M059J (cell line): Measurements from ENCODE around the gene HYCC1. TPM values are rescaled to one million over a fixed set of nuclear protein-coding genes. Genes with fewer than 3 reads are reported as not detected.
A peak's percentile ranks its signal among the peaks of the same experiment; 100 is the strongest.
"Not testable (repeated sequence)": the region's sequence is repeated elsewhere in the genome, so short reads cannot be mapped to it uniquely, and the experiment has no call there.

Source experiments
- DNase-seq: peaks from one replicate; pipeline ENCODE4 v3.0.0-alpha.2; 2012; ENCODE audit warnings: low read depth
- total RNA-seq: library from RNA; depleted of rRNA; stranded (reverse); fragments of >200 nt; shearing (Covaris generic); gene quantifications from 2 replicates; pipeline ENCODE4 v1.2.3, GENCODE V29; 2014; rRNA removed

HYCC1 gene
- total RNA-seq, 1 experiment from 2014 or later = 76.4 TPM

DNA sequence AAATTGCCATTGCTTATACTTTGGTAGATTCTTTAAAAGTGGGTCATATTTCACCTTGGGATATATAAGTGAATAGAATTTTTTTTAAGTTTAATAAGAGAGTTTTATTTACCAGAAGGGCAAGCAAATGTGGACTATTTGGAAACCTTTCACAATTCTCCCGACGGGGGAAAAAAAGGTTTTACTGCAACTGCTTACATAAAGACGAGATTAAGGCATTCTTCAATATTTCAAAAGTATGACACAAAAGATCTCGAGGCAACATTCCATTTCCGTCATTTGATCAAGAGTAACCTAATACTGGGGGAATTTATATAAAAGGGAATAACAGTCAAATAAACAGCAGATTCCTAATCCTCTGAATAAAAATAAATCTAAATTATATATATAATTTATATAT lies 28.5 kb downstream of the HYCC1 start:
- DNase-seq = no peak

DNA sequence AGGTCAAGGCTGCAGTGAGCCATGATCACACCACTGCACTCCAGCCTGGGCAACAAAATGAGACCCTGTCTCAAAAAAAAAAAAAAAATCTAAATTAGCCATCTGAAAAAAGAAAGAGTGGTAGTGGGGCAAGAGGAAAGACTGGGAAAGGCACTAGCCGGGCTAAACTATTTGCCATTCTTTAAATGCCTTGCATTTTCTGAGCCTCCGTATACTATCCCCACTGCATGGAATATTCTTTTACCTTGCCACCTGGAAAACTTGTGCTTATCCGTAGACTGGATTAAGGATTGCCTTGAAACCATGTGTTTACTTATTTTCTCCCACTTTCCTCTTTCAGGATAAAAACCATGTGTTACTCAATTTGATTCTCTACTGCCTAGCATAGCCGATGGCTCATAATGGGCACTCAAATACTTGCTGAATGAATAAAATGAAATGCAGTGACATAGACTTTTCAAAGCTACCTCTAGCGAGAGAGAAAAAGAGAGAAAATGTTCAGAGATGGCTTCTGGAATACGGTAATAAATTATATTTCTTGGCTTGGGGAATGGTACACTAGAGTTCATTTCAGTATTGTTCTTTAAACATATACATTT lies 30.6 kb downstream of the HYCC1 start:
- no peak for DNase-seq

DNA sequence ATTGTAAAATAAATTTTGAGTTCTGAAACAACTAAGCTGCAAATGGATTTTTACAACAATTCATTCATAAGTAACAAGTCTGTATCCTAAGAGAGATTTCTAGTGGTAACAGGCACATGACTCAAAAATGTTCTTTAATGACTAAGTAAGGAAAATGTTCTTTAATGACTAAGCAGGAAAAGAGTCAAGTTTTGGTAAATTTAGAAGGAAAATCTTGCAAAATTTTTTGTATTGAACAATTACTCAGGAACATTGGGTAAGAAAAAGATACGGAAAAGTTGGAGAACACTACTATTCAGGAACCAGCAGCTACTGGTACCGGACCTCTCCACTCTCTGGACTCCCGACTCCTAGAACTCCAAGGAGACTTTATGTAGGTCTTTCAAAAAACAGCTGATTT lies 33.5 kb downstream of the HYCC1 start:
- DNase-seq = peak; percentile 87

DNA sequence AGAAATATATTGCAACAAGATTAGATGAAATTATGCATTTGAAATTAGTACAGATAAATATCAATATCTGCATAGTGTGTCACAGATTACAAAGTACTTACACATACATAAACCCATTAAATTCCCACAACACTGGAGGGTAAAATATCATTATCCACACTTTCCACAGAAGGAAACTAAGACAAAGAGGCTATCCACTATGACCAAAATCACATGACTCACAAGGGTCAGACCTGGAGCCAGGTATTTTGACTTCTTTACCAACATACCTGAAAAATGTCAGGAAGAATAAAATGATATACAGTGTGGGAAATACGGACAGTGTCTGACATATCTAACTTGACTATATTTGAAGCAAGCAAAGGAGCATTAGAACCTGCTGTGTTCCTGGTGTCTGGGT lies 34.1 kb downstream of the HYCC1 start:
- peak; percentile 59 for DNase-seq

DNA sequence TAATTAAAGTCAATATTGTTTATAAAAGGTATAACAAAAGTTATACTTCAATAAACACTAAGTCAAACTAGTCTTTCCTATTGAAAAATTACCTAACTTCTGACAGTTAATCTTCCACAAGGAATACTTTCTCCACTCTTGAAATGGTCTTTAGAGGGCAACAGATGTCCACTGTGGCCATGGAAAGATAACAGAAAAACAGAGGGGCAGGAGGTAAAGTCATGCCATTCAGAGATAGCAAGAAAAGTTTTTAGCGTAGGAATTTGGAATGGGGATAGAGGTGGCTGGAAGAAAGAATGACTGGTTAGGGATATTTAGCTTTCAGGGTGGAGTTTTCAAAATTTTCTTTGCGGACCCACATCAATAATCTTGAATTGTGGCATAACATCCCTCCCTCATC lies 34.7 kb downstream of the HYCC1 start:
- DNase-seq = no peak

DNA sequence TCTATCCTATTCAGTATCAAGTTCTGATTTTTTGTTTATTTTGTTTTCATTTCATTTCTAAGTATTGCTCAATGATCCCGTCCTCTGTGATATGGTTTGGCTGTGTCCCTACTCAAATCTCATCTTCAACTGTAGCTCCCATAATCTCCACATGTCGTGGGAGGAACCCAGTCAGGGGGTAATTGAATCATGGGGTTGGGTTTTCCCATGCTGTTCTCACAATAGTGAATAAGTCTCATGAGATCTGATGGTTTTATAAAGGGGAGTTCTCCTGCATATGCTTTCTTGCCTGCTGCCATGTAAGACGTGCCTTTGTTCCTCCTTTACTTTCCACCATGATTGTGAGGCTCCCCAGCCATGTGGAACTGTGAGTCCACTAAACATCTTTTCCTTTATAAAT lies 39.3 kb downstream of the HYCC1 start:
- DNase-seq = not testable (repeated sequence)

DNA sequence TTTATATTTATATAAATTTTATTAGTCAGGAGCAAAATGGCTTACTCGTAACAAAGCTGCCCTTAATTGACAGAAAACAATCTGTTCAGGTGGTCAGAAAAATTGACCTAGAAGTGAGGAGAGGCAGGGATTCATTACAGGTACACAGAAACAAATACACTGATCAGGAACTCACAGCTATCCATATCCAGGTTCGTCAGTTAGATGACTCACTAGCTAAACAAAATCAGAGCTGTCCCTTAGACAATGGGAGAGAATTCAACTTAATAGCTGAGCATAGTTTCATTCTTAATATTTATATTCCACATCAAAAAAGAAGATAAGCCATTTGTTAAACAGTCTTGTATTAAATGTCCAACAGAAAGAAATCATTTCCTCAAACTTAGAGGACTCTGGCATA lies 41.7 kb downstream of the HYCC1 start:
- no peak for DNase-seq

DNA sequence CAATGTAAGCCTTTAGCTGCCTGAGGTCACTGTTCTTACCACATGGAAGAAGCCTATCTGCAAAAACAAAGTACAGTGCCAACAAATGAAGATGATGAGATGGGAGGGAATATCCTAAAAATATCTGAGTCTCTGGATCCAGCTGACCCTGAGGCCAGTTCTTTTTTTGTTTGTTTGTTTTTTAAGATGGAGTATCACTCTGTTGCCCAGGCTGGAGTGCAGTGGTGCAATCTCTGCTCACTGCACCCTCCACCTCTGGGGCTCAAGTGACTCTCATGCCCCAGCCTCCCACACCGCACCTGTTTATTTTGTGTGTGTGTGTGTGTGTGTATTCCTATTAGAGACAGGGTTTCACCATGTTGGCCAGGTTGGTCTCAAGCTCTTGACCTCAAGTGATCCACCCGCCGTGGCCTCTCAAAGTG lies 44.9 kb downstream of the HYCC1 start:
- DNase-seq = no peak

Other genes with a start within 250 kb of the HYCC1 start
- gene TOMM7, start 191.3 kb downstream of the HYCC1 start, total RNA-seq = 130 and 179 TPM in 2 replicates
- gene KLHL7, start 91.7 kb upstream of the HYCC1 start, total RNA-seq = 36.5 and 56.9 TPM in 2 replicates
- gene NUP42, start 167.9 kb upstream of the HYCC1 start, total RNA-seq = 38.5 and 58.7 TPM in 2 replicates
- 11.0 and 11.3 TPM in 2 replicates for gene GPNMB, start 232.6 kb upstream of the HYCC1 start, total RNA-seq